HG03575 (cell line): ENCODE data around the gene SLAMF7.
"Not testable (repeated sequence)": the region's sequence is repeated elsewhere in the genome, so short reads cannot be mapped to it uniquely, and the experiment has no call there.

Experiments used
- ATAC-seq: cut with Tn5 transposase; IDR thresholded peaks from one replicate; pipeline ENCODE4 v1.9.1; 2021; ENCODE audit not compliant: unreplicated experiment, insufficient number of reproducible peaks, low FRiP score; ENCODE audit errors: extremely low read depth

The SLAMF7 gene

DNA sequence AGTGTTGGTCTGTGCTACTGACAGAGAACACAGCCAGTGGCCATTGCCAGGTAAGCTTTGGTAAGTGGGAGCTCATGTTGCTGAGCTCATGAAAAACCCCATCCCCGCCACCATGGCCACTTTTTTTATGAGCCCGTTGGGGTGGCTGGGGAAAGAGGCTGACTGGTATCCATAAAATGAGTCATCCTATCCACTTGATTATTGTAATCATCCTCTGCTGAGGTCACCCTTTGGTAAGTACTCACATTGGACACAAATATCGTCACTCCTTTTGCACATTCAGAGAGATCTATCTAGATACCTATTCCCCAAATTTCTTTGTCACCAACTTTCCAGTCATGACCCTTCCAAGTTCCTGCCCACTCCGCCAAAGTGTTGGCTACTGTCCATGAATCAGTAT is 22.0 kb downstream of the SLAMF7 start:
- ATAC-seq, result no peak

DNA sequence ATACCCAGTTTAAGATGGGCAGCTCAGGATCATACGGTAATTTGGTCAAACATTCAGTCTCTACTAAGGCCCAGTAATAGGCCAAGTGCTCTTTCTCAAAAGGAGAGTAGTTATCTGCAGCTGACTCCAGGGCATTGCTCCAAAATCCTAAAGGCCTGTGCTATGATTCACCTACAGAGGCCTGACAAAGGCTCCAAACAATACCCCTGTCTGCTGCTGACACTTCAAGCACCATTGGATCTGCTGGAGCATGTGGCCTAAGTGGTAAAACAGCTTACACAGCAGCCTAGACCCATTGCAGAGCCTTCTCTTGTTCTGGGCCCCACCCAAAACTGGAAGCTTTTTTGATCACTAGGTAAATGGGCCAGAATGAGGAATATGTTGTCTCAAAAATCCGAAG is 22.8 kb downstream of the SLAMF7 start:
- no peak for ATAC-seq

DNA sequence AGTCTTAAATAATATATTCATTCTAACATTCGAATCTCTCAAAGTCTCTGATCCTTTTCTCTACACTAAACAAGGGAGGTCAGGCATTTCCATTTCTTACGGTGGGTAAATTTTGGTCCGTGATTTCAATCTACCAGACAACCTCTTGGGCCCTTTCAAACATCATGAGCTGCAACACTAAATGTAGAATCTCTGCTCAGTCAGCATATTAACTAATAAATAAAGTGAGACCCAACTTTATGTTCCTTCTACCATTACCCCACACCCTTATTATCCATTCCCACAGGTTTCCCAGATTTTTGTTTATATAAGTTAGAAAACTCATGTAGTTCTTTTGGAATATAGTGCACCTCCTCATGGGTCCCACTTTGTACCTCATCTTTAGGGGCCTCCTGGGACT is 24.9 kb downstream of the SLAMF7 start:
- no peak for ATAC-seq

DNA sequence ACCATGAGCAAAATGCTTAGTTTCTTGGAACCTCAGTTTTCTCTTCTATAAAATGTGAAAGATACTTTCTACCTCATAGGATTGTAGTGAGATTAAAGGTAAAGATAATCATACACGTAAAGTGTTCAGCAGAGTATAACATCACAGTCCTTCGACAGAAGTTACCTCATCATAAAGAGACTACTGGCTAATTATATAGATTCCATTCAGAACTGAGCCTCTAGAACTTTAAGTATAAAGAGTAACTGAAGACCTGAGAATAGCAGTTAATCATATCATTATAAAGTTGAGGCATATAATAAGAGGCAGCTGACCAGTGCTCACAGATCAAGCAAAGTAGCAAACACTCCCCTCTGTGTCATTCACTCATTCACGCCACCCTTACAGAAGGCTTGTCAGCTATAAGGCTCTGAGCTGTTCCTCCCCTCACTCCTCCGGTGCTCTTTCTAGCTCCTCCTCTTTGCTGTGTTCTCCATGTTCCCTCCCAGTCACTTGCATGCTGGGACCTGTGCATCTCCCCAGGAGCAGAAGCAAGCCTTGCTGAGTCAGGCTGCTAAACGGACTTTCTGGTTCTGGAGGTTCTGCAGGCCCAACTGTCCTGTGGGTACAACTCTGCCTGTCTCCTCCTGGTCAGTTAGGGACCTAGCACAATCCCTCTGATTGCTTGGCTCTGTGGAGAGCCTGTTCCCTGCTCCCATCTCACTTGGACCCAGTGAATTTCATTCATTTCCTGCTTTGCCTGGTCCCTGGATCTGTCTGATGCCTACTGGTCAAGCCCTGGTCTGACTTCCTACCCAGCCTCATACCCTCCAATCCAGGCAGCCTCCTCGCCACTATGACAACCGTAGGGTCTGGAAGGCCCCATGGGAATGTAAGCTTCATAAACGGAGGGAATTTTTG is 28.6 kb downstream of the SLAMF7 start:
- no peak for ATAC-seq

DNA sequence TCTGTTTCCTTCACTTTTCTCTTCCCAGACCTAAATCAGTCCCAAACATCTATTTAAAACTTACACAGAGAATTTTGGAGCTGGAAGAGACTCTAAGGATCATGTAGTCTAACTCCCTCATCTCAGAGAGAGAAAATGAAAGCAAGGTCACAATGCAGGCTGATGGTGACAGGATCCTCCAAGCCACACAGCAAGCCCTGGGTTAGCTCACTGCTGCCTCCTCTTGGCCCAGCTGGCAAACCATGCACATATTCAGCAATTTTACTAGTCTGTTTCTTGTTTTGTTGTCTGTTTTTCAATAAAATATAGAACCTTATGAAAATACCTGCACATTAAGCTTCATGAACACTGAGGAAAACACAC is 29.2 kb downstream of the SLAMF7 start:
- ATAC-seq, result no peak

DNA sequence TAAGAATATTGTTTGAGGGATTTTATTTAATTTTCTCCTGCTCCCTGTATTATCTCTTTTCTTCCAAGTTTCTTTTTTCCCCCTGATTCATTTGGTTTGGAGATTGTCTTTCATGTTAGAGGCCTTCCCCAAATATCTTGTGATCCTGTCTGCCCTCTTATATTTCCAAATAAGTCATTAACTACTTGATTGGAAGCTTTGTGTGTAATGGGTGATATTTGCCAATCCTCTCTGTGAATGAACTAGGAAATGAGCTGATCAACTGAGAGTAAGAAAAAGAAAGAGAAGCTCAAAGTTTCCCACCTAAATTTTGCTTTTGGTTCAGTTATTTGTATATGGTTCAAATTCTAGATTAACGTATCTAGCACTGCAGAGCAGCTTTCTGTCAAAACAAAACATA is 33.3 kb downstream of the SLAMF7 start:
- no peak for ATAC-seq

DNA sequence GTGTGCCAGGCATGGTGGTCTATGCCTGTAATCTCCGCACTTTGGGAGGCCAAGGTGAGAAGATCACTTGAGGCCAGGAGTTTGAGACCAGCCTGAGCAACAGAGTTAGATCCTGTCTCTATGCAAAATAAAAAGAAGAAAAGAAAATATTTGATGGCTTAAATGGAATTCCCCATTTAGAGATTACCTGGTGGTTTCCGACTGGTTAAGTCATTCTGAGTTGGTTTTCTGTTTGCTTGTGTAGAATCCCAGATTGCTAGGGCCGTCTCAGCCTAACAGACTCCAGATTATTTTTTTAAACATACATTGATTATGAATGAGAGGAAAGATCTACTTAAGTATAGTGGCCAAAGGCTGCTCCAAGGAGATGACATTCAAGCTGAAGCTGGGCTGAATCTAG is 34.0 kb downstream of the SLAMF7 start:
- ATAC-seq, result no peak

DNA sequence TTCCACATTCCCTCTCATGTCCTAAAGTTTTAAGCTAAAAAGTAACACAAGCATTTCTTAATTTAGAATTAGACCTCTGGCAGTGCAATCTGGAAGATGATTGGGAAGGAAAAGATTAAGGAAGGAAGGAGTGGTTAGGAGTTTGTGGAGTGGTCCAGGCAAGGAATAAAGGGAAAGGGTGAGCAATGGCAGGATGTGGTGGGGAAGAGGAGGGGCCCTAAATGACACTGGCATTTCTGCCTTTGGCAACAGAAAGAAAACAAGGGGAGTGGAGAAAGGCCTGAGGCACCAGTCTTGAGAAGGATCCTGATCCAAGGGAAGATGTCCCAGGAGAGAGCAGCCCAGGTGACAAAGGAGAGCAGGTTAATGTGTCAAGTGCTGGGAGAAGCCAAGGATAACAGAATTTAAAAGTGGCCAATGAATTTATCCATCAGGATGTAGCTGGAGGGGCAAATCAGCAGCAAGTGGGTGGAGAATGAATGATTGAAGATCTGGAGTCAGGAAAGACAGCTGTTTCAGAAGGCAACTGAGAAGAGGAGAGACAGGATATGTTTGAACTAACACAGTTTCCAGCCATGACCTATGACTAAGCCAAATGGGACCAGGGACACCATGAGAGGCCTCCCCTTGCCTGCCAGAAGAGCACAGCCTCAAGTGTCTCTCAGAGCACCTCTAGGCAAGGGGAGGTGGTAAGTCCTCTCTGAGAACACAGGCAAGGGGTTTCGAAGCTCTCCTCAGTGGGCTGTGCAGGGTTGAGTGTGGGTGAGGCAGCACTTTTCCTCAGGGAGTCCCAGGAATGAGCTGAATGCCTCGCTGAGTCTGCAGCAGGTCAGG is 36.1 kb downstream of the SLAMF7 start:
- no peak for ATAC-seq

DNA sequence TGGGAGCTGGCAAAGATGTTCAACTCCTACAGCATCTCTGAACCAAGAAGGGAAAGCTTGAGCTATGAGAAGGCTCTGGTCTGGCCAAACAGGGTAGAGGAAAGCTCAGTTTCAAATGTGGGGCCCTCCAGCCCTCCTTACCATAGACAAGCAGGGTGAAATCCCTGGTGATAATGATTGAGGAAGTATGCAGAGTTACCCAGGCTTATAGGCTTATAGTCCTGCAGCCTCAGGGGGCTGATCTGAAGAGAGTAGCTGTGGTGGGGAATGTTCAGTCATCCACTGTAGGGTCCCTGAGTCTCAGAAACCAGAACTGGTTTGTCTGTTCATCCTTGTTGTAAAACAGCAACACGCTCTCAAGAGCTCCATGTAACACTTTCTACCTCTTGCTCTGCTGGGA is 37.1 kb downstream of the SLAMF7 start:
- no peak for ATAC-seq

DNA sequence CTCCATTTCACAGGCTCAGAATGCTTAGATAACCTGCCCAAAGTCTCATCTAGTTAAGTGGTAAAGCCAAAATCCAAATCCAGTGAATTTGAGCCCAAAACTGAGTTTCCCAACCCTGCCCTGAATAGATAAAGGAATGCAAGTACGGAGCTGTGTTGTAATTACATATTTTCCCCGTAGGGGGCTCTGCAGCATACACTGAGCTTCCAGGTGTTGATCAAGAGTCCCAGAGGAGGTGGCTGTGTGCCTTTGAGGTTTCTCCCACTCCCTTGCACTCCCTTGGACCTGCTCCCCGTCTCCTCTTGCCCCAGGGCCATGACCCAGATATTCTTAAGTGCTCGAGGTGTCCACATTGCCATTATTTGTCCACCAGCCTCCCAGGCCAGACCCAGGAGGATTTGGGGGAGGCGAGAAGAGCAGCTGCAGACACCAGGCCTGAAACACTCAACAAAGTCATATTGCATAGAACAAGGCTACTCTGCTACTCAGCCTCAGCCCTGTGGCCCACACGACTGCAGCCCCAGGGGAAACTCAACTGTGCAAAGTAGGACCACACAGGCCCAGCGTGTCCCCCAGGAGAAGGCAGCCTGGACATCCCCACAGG is 38.5 kb downstream of the SLAMF7 start:
- ATAC-seq, result no peak

DNA sequence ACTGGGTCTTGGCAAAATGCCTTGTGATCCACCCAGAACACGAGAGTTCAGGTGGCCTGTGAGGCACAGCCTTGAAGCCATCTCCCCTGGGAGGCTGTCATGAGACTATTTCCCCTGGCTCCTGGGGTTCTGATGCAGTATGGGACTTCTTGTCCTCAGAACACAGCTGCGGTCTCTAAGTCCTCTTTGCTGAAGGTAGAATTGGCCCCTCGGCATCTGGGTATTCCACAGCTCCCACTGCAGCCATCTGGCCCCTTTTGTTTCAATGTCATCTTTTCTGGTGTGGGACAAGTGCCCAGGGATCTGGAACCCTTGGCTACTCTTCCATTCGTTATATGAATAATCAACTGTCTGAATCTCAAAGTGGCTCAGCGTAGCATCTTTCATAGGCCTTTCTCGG is 39.9 kb downstream of the SLAMF7 start:
- ATAC-seq, result no peak

DNA sequence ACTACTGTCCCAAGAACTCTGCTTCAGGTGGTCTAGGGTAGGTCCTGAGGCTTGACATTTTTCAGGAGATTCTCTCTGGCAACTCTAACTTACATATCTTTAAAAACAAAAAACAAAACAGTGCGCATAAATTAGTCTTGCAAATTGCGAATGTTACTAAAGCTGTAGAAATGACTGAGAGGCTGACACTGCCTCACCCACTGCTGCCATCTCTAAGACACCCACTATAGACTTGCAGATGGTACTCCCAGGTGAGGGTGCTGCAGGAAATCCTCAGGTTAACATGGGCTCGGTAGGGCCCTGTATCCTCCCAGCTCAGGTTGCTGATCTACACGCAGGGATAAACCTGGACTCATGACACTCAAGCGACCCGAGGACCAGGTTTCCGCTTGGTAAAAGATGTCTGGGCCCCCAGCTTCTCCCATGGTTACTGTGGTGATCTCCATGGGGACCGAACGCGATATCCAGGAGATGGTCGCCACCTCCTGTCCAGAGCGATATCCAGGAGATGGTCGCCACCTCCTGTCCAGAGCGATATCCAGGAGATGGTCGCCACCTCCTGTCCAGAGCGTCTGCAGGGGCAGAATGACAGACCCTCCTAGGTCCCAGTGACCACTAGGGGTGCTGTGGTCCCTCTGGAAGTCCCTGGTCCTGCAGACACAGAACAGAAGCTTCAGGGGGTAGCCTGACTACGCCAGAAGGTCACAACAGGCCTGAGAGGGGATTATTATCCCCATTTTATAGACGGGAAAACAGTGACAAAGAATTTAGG is 40.8 kb downstream of the SLAMF7 start:
- ATAC-seq, result no peak

DNA sequence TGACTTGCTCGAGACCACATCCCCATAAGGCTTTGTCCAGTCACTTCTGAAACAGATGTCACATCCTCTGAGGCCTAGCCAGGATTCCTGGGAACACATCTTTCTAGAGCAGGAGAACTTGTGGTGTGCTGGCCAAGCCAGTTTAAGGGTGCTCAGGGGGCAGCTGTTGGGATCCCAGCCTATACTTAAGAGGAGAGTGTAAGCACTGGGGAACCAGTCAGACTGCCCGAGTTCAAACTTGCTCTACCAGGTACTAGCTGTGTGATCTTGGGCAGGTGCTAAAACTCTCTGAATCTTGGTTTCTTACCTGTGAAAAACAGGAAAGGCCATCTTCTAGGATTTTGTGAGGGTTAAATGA is 41.3 kb downstream of the SLAMF7 start:
- ATAC-seq, result no peak

DNA sequence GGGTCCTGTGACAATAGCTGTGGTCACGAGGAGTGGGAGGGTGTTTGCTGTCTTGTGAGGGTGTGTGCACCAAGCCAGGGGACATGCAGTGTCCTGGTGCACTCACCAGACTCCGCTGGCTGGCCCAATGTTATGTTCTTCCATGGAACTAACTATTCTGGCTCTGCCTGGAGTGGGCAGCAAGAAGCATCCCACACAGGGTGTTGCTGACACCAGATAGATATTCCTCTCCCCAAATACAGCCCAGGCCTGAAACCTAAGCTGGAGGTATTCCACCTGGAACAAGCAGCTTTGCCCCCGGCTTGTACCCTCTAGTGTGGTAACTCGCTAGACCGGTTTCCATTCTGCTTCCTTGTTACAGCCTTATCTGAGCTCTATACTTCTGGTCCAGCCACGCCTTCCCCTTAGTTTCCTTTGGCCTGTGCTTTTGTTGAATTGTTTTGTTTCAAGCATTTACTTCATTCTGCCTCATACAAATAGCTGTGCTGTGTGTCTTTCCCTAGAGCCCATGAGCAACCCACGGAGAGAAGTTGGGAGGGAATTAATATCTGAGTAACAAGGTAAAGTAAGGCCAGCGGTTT is 42.2 kb downstream of the SLAMF7 start:
- ATAC-seq, result no peak

DNA sequence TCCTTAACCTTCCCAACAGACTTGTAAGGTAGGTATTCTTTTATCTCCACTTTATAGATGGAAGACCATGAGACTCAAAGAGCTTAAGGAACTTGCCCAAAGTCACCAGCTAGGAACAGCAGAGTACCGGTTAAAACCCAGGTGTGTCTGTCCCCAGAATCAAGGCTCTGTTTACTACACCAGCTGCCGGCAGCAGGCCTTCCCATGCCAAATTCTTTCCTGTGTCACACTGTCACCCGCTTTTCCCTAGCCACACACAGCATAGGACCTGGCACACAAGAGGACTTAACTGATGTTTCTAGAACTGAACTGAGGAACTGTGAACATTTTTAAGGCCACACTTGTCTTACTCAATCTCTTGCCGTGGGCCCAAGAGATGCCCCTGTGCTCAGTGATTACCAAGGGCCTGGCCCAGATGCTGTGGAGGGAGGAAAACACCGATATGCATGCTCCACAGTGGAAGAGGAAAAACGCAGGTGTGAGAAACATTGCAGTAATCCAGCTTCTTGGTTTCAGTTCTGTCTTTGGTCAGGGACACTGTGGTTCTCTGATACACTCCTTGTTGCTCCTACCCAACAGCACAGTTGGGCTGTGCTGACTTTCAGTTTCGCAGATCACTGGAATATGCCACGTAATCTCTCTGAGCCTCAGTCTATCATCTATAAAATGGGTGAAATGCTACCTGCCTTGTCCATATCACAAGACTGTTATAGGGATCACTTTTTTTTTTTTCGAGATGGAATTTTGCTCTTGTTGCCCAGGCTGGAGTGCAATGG is 43.1 kb downstream of the SLAMF7 start:
- peak; percentile 84 for ATAC-seq

DNA sequence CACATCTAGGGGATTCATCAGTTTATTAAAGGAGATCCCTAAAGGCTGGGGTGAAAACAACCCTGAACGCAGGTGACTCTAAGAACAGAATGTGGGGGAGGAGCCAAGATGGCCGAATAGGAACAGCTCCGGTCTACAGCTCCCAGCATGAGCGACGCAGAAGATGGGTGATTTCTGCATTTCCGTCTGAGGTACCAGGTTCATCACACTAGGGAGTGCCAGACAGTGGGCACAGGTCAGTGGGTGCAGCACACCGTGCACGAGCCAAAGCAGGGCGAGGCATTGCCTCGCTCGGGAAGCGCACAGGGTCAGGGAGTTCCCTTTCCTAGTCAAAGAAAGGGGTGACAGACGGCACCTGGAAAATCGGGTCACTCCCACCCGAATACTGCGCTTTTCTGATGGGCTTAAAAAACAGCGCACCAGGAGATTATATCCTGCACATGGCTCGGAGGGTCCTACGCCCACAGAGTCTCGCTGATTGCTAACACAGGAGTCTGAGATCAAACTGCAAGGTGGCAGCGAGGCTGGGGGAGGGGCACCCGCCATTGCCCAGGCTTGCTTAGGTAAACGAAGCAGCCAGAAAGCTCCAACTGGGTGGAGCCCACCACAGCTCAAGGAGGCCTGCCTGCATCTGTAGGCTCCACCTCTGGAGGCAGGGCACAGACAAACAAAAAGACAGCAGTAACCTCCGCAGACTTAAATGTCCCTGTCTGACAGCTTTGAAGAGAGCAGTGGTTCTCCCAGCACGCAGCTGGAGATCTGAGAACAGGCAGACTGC is 44.1 kb downstream of the SLAMF7 start:
- ATAC-seq, result not testable (repeated sequence)

DNA sequence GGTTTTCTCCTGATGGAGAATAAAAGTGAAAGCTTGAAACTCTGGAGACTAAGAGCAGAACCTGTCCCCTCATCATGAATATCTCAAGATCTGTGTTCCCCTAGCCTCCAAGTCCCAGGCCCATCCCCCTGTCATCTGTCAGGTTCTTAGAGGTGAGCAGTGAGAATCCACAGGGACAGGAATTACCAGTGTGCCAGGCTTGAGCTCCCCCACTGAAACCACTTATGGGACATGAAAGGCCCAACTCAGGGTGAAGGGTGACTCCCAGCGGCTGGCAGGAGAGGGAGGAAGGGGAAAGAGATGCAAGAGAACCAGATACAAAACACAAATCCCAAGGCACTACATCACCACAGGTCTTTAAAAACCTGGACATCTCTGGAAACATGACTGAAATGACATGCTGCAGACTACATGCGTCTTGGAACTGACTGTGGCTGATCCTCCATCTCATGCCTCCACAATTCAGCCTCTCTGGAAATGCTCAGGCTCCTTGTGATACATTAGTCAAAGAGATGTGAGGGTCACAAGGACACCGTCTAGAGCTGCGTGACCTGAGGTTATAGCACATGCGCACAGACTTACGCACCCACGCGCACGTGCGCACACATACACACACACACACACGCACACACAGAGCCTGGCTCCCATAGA is 50.1 kb downstream of the SLAMF7 start:
- no peak for ATAC-seq
